Neutrophil (primary cell): ENCODE data around the gene UGGT2.

ENCODE experiments used
- H3K27ac ChIP-seq: fragments of 200-600 bp; sonication (generic); 2 replicates; pipeline ENCODE4 v1.5.1; 2016; ENCODE audit warnings: mild to moderate bottlenecking, moderate library complexity
- H3K27me3 ChIP-seq: fragments of 200-600 bp; sonication (generic); 2 replicates; pipeline ENCODE4 v1.6.0; 2016; ENCODE audit warnings: mild to moderate bottlenecking
- H3K36me3 ChIP-seq: fragments of 200-600 bp; sonication (generic); 2 replicates; pipeline ENCODE4 v1.5.1; 2017
- H3K4me1 ChIP-seq, 2 experiments: fragments of 200-600 bp in 1 of 2; sonication (generic) in 1 of 2; 1 replicate in 1 of 2; 2 replicates in 1 of 2; pipeline versions ENCODE4 v1.5.1 to v1.6.1; 2013 to 2016; ENCODE audit warnings: low read depth in 1 of 2, low read length in 1 of 2, mild to moderate bottlenecking in 1 of 2, moderate library complexity in 1 of 2; ENCODE audit not compliant: control insufficient read depth in 1 of 2, insufficient read depth in 1 of 2
- H3K4me3 ChIP-seq, 2 experiments: fragments of 200-600 bp in 1 of 2; sonication (generic) in 1 of 2; 1 replicate in 1 of 2; 2 replicates in 1 of 2; pipeline ENCODE4 v1.5.1; 2013 to 2016; ENCODE audit warnings: low read depth in 1 of 2, low read length in 1 of 2, mild to moderate bottlenecking in 1 of 2, moderate library complexity in 1 of 2
- H3K9me3 ChIP-seq: fragments of 200-600 bp; sonication (generic); 2 replicates; pipeline ENCODE4 v1.5.1; 2016
- TF ChIP-seq, protein P1 (sequence below): fragments of 200-600 bp; sonication (generic); IDR thresholded peaks from 2 replicates; pipeline ENCODE4 v1.5.1; 2016; ENCODE audit warnings: antibody characterized with exemption

The UGGT2 gene

DNA sequence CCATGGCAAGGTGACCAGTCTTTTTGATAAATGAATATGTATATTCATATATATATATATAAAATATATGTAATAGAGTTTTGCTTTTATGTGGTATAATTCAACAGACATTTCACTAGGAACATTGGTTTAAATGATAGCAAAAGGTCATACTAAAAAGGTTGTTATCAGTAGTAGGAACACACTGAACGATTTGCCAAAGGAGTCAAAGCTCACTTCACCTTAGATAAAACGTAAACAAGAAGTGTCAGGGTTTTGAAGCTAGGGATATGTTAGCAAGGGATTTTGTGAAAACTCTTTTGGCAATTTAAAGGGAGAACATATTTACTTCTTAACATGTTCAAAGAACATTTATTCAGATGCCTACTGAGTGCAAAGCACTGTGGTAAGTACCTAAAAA is 28.7 kb upstream of the UGGT2 start:
- TF ChIP-seq, protein P1, sequence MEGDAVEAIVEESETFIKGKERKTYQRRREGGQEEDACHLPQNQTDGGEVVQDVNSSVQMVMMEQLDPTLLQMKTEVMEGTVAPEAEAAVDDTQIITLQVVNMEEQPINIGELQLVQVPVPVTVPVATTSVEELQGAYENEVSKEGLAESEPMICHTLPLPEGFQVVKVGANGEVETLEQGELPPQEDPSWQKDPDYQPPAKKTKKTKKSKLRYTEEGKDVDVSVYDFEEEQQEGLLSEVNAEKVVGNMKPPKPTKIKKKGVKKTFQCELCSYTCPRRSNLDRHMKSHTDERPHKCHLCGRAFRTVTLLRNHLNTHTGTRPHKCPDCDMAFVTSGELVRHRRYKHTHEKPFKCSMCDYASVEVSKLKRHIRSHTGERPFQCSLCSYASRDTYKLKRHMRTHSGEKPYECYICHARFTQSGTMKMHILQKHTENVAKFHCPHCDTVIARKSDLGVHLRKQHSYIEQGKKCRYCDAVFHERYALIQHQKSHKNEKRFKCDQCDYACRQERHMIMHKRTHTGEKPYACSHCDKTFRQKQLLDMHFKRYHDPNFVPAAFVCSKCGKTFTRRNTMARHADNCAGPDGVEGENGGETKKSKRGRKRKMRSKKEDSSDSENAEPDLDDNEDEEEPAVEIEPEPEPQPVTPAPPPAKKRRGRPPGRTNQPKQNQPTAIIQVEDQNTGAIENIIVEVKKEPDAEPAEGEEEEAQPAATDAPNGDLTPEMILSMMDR = no peak
- Histone ChIP-seq H3K9me3 (no peaks in the 10 kb centered on the region), H3K4me1 (no peaks in the 10 kb centered on the region), H3K4me3 (no peak overlapping the region), H3K27me3 (peaks cover 57% of the 10 kb centered on the region), H3K36me3 (no peaks in the 10 kb centered on the region), H3K27ac (no peak overlapping the region)

DNA sequence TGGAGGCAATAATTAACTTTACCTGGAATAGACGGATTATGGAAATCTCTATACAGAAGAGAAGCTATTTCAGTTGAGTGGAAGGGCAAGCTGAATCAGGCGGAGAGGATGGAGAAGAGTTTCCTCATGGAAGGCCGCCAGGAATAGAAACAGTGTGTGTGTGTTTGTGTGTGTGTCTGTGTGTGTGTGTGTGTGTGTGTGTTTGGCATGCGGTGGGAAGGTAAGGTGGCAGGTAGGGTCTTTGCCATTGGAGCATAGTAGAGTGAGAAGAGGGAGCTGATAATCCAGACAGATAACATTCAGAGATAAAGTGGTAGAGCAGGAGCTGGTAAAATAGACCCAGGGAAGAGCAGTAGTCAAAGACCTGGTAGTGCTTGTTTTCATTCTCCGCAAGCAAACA is 27.5 kb upstream of the UGGT2 start:
- no peak overlapping the region for H3K4me3 ChIP-seq
- peaks cover 47% of the 10 kb centered on the region for H3K27me3 ChIP-seq
- H3K27ac ChIP-seq = no peak overlapping the region
- no peaks in the 10 kb centered on the region for H3K36me3 ChIP-seq
- H3K4me1 ChIP-seq = no peaks in the 10 kb centered on the region
- no peaks in the 10 kb centered on the region for H3K9me3 ChIP-seq
- TF ChIP-seq, protein P1 = no peak

DNA sequence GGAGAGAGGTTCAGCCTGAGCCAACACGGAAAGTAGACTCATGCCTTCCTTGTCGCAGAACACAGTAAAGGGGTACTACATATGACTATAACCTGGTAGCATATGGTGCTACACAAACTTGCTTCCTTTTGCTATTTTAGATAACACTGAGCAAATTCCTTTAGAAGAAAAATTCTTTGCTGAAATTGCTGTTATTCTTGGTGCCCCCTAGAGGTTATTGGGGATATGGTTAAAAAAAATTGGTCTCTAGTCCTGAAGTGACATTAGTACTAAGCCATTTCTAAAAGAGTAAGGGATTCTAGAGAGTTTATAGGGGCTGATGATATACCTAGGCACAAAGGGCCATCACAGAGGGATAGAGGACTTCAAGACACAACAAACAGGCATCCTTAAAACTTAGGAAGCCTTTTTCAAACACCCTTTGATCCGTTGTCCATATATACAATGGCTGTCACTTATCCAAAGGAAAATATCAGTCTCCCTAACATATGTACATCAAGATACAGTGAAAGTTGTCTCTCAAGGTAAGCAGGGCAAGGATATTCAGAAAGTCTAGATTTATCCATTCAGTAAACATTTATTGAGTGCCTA is 22.8 kb upstream of the UGGT2 start:
- Histone ChIP-seq H3K4me3 (no peak overlapping the region), H3K9me3 (no peaks in the 10 kb centered on the region), H3K4me1 (no peaks in the 10 kb centered on the region), H3K27me3 (peaks cover 48% of the 10 kb centered on the region), H3K36me3 (no peaks in the 10 kb centered on the region), H3K27ac (no peak overlapping the region)
- TF ChIP-seq, protein P1 = no peak

DNA sequence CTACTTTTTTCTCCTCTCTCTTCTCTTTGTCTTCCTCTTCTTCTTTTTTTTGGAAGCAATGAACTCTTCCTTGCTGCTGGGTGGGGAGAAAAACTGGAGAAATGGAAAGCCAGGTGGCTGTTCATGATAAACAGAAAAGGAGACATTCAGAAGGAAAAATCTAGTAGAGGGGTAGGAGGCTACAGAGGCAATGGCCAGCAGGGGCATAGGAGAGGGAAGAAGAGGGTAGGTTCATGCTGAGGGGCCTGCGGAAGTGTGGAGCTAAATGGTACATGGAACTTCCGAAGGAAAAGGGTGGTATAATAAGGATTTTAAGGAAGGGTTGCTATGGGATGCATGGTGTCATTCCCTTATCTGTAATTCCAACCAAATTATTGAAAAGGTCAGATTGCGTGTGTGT is 19.2 kb upstream of the UGGT2 start:
- peaks cover 49% of the 10 kb centered on the region for H3K27me3 ChIP-seq
- no peaks in the 10 kb centered on the region for H3K36me3 ChIP-seq
- no peak overlapping the region for H3K27ac ChIP-seq
- TF ChIP-seq, protein P1 = no peak
- H3K4me3 ChIP-seq = no peak overlapping the region
- H3K9me3 ChIP-seq = no peaks in the 10 kb centered on the region
- no peaks in the 10 kb centered on the region for H3K4me1 ChIP-seq

DNA sequence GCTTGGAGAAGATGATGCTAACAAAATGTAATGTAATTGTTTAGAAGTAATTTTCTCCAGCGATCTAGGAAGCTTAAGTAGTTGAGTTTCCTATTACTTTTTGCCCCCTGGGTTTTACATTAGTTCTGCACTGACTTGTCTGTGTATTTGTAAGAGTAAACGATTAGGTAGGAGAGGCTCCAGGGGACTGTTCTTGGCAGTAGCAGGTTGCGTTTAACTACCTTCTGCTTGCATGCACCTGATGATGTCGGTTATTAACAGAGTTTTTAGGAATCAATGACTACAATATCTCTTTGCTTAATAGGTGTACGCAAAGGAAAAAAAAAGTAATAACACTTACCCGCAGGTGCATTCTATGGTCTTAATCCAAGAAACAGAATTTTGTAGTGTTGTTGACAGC is 18.3 kb upstream of the UGGT2 start:
- H3K4me3 ChIP-seq = no peak overlapping the region
- H3K36me3 ChIP-seq = no peaks in the 10 kb centered on the region
- no peaks in the 10 kb centered on the region for H3K4me1 ChIP-seq
- no peak overlapping the region for H3K27ac ChIP-seq
- no peaks in the 10 kb centered on the region for H3K9me3 ChIP-seq
- H3K27me3 ChIP-seq = peaks cover 43% of the 10 kb centered on the region
- TF ChIP-seq, protein P1 = no peak

DNA sequence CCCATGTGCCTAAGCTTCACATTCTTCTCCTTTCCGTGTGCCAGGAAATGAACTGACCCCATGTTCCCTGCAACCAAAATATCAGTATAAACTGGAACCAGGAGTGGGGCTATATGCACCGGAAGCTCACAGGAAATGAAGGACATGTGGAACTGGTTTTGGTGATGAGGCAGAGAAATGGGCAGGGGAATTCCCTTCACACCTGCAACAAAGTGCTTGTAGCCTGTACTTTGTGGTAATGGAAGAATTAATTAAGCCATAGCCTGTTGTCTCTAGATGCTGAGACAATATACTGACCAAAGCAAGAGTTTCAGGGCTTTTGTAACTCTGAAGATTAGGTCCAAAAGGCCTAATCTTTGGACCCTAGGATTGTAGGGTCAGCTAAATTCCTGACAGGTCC is 15.5 kb upstream of the UGGT2 start:
- TF ChIP-seq, protein P1 = no peak
- Histone ChIP-seq H3K27ac (no peak overlapping the region), H3K4me3 (no peak overlapping the region), H3K27me3 (peaks cover 41% of the 10 kb centered on the region), H3K9me3 (no peaks in the 10 kb centered on the region), H3K36me3 (no peaks in the 10 kb centered on the region), H3K4me1 (no peaks in the 10 kb centered on the region)
